PC-3 (cell line): ENCODE measurements around the gene OOSP1. TPM values are rescaled to one million over a fixed set of nuclear protein-coding genes. Genes with fewer than 3 reads are reported as not detected.

Experiments used
- ATAC-seq: fragments of 200-7000 bp; cut with Tn5 transposase; 2 replicates; pipeline ENCODE4 v1.9.1; 2020; ENCODE audit warnings: mild to moderate bottlenecking, moderate library complexity
- BruUV-seq: library from RNA; stranded (reverse); fragments of 400-500 nt; replicated peaks from 2 replicates; lab custom pipeline; 2021; lab: Mats Ljungman, UMichigan
- CTCF ChIA-PET: fragments of 300-600 bp; sonication (Branson Sonifier 250); formaldehyde crosslinking; loops from one replicate; lab custom pipeline; 2022; ENCODE audit warnings: antibody characterized with exemption; lab: Charles Lee
- POLR2A ChIA-PET: fragments of 300-600 bp; sonication (Branson Sonifier 250); formaldehyde crosslinking; loops from one replicate; lab custom pipeline; 2022; ENCODE audit warnings: antibody characterized with exemption; ENCODE audit not compliant: unreplicated experiment; lab: Charles Lee
- DNase-seq: peaks from one replicate; pipeline ENCODE4 v3.0.0-alpha.2; 2015
- H2AFZ ChIP-seq: fragments of 300-600 bp; sonication (generic); 2 replicates; pipeline ENCODE4 v1.6.0; 2016; ENCODE audit warnings: antibody characterized with exemption, low read length
- H3F3A ChIP-seq: fragments of 300-600 bp; sonication (generic); one replicate; pipeline ENCODE4 v1.6.0; 2017; ENCODE audit warnings: antibody characterized with exemption, low read length, control low read depth, mild to moderate bottlenecking; ENCODE audit not compliant: unreplicated experiment
- H3K27ac ChIP-seq: fragments of 300-600 bp; sonication (generic); 2 replicates; pipeline ENCODE4 v1.5.1; 2016; ENCODE audit warnings: mild to moderate bottlenecking, low read length
- H3K27me3 ChIP-seq: fragments of 300-600 bp; sonication (generic); 2 replicates; pipeline ENCODE4 v1.6.1; 2016; ENCODE audit warnings: low read length, mixed read lengths
- H3K36me3 ChIP-seq: fragments of 300-600 bp; sonication (generic); 2 replicates; pipeline ENCODE4 v1.6.1; 2016; ENCODE audit warnings: low read depth, mixed run types, low read length, mixed read lengths
- H3K4me1 ChIP-seq: fragments of 300-600 bp; sonication (generic); 2 replicates; pipeline ENCODE4 v1.5.1; 2016; ENCODE audit warnings: low read length; ENCODE audit not compliant: insufficient read depth
- H3K4me2 ChIP-seq: fragments of 300-600 bp; sonication (generic); 2 replicates; pipeline ENCODE4 v1.6.0; 2016; ENCODE audit warnings: low read length
- H3K4me3 ChIP-seq: fragments of 300-600 bp; sonication (generic); 2 replicates; pipeline ENCODE4 v1.5.1; 2016; ENCODE audit warnings: mild to moderate bottlenecking, low read length, mixed read lengths
- H3K79me2 ChIP-seq: fragments of 300-600 bp; sonication (generic); 2 replicates; pipeline ENCODE4 v1.6.1; 2017; ENCODE audit warnings: low read length, mixed read lengths
- H3K9ac ChIP-seq: fragments of 300-600 bp; sonication (generic); 2 replicates; pipeline ENCODE4 v1.6.0; 2016; ENCODE audit warnings: mild to moderate bottlenecking, low read length
- H3K9me2 ChIP-seq: fragments of 300-600 bp; sonication (generic); replicated peaks from 2 replicates; pipeline ENCODE4 v1.6.1; 2016; ENCODE audit warnings: mixed run types, low read length, mixed read lengths
- H3K9me3 ChIP-seq: fragments of 300-600 bp; sonication (generic); 2 replicates; pipeline ENCODE4 v1.6.1; 2016; ENCODE audit warnings: low read length, mixed read lengths
- H4K20me1 ChIP-seq: fragments of 300-600 bp; sonication (generic); 2 replicates; pipeline ENCODE4 v1.6.1; 2016; ENCODE audit warnings: low read length, mixed read lengths
- CTCF ChIP-seq: fragments of 300-600 bp; sonication (generic); conservative IDR thresholded peaks from 2 replicates; pipeline ENCODE4 v1.5.1; 2017; ENCODE audit warnings: antibody characterized with exemption, low read depth, mild to moderate bottlenecking, low read length
- EZH2 ChIP-seq: fragments of 300-600 bp; sonication (generic); IDR thresholded peaks from one replicate; pipeline ENCODE4 v1.6.1; 2017; ENCODE audit warnings: antibody characterized with exemption, mild to moderate bottlenecking, low read length; ENCODE audit not compliant: unreplicated experiment
- EZH2phosphoT487 ChIP-seq: fragments of 300-600 bp; sonication (generic); IDR thresholded peaks from 2 replicates; pipeline ENCODE4 v1.6.1; 2018; ENCODE audit warnings: mild to moderate bottlenecking, antibody characterized with exemption, low read length, borderline replicate concordance
- intact Hi-C: fragments of 100-400 bp; cut with micrococcal nuclease; formaldehyde crosslinking; loops from 2 replicates; pipeline ENCODE4 v1.9.0; 2023
- total RNA-seq: library from RNA; depleted of rRNA; stranded (reverse); fragments of >200 nt; gene quantifications from 2 replicates; pipeline ENCODE4 v1.2.3, GENCODE V29; 2014

Gene OOSP1
- total RNA-seq, 1 experiment from 2014 or later, result not detected

GRCh38 chr11:59931688-59932087, 6.5 kb upstream of the OOSP1 start:
- POLR2A ChIA-PET, result no interaction called here

GRCh38 chr11:59938718-59939117, 486 bp downstream of the OOSP1 start:
- no peaks in the 10 kb centered on the region for H3K27me3 ChIP-seq
- ChIA-PET CTCF (no interaction called here), POLR2A (no interaction called here)
- H3K9me2 ChIP-seq, result no peaks in the 10 kb centered on the region
- no peak for DNase-seq
- no peaks in the 10 kb centered on the region for H4K20me1 ChIP-seq
- no peak overlapping the region for H3K4me2 ChIP-seq
- H3K27ac ChIP-seq, result no peak overlapping the region
- H3K36me3 ChIP-seq, result no peaks in the 10 kb centered on the region
- H2AFZ ChIP-seq, result no peak overlapping the region
- no TSS peak for BruUV-seq
- H3K4me3 ChIP-seq, result no peak overlapping the region
- intact Hi-C loops, result no loop called here
- TF ChIP-seq EZH2 (no peak), CTCF (no peak), EZH2phosphoT487 (no peak)
- no peaks in the 10 kb centered on the region for H3F3A ChIP-seq
- no peak overlapping the region for H3K9ac ChIP-seq
- H3K4me1 ChIP-seq, result no peaks in the 10 kb centered on the region
- no peak for ATAC-seq
- H3K79me2 ChIP-seq, result no peaks in the 10 kb centered on the region
- no peaks in the 10 kb centered on the region for H3K9me3 ChIP-seq

More at GRCh38 chr11:59931688-59932087, 6.5 kb upstream of the OOSP1 start:
- no peaks in the 10 kb centered on the region for H3K79me2 ChIP-seq
- no peaks in the 10 kb centered on the region for H3K4me1 ChIP-seq
- H3K27me3 ChIP-seq, result no peaks in the 10 kb centered on the region
- CTCF ChIA-PET, result interaction anchor here (0.6 kb wide), 1 partner anchor 13 kb away, joined by 3 read pairs; no protein-coding TSS in a partner anchor
- DNase-seq, result no peak
- no peak for TF ChIP-seq EZH2
- TF ChIP-seq EZH2phosphoT487, result no peak
- TF ChIP-seq CTCF, result no peak
- no TSS peak for BruUV-seq
- H3K9me3 ChIP-seq, result peaks cover 16% of the 10 kb centered on the region; the same call in 1 of the 2 replicates
- no peak overlapping the region for H3K4me3 ChIP-seq
- no peaks in the 10 kb centered on the region for H3K9me2 ChIP-seq
- H3K9ac ChIP-seq, result no peak overlapping the region
- H4K20me1 ChIP-seq, result no peaks in the 10 kb centered on the region
- H2AFZ ChIP-seq, result no peak overlapping the region
- no peak overlapping the region for H3K4me2 ChIP-seq
- intact Hi-C loops, result no loop called here
- H3K27ac ChIP-seq, result no peak overlapping the region
- H3K36me3 ChIP-seq, result no peaks in the 10 kb centered on the region
- no peaks in the 10 kb centered on the region for H3F3A ChIP-seq
- ATAC-seq, result no peak

- Histone ChIP-seq H2AFZ (no peak overlapping the region), H3F3A (no peaks in the 10 kb centered on the region), H3K4me3 (no peak overlapping the region), H3K79me2 (no peaks in the 10 kb centered on the region), H3K9me2 (no peaks in the 10 kb centered on the region), H3K36me3 (no peaks in the 10 kb centered on the region), H4K20me1 (no peaks in the 10 kb centered on the region), H3K27me3 (no peaks in the 10 kb centered on the region), H3K4me1 (no peaks in the 10 kb centered on the region), H3K9ac (no peak overlapping the region), H3K27ac (no peak overlapping the region), H3K9me3 (no peaks in the 10 kb centered on the region), H3K4me2 (no peak overlapping the region)
- TF ChIP-seq EZH2phosphoT487 (no peak), EZH2 (no peak), CTCF (no peak)
- ATAC-seq (no peak), DNase-seq (no peak)
- intact Hi-C loops, result no loop called here
- ChIA-PET POLR2A (no interaction called here), CTCF (no interaction called here)
- BruUV-seq, result no TSS peak
Measured at GRCh38 chr11:59939482-59939881, 1.2 kb downstream of the OOSP1 start.
